ENCODE results near the gene SYT5.
A peak's percentile ranks its signal among the peaks of the same experiment; 100 is the strongest.
"Not testable (repeated sequence)": the region's sequence is repeated elsewhere in the genome, so short reads cannot be mapped to it uniquely, and the experiment has no call there.

Gene SYT5

GRCh38 chr19:55202199-55202598, 22.1 kb upstream of the SYT5 start:
- not testable (repeated sequence) for H3K4me3 ChIP-seq (ENCODE audit: low read depth, low read length); DNase-seq (ENCODE audit: low read depth)
- TF ChIP-seq CTCF (conservative IDR thresholded peaks at IDR 0.05; ENCODE audit: low read depth, low read length) = peak; percentile 48

- no peak for TF ChIP-seq CTCF (conservative IDR thresholded peaks at IDR 0.05; ENCODE audit: low read depth, low read length)
- DNase-seq (ENCODE audit: low read depth) = no peak
- no peak overlapping the region for H3K4me3 ChIP-seq (ENCODE audit: low read depth, low read length)
Observed at GRCh38 chr19:55199620-55200204, 19.6 kb upstream of the SYT5 start.

- DNase-seq (ENCODE audit: low read depth) = no peak
- TF ChIP-seq CTCF (conservative IDR thresholded peaks at IDR 0.05; ENCODE audit: low read depth, low read length) = no peak
- H3K4me3 ChIP-seq (ENCODE audit: low read depth, low read length) = no peak overlapping the region
Observed at GRCh38 chr19:55198651-55199050, 18.6 kb upstream of the SYT5 start.

- TF ChIP-seq CTCF (conservative IDR thresholded peaks at IDR 0.05; ENCODE audit: low read depth, low read length) = no peak
- no peak overlapping the region for H3K4me3 ChIP-seq (ENCODE audit: low read depth, low read length)
- peak; percentile 46 for DNase-seq (ENCODE audit: low read depth)
Observed at GRCh38 chr19:55197528-55197927, 17.4 kb upstream of the SYT5 start.

- H3K4me3 ChIP-seq (ENCODE audit: low read depth, low read length) = no peak overlapping the region
- DNase-seq (ENCODE audit: low read depth) = no peak
- no peak for TF ChIP-seq CTCF (conservative IDR thresholded peaks at IDR 0.05; ENCODE audit: low read depth, low read length)
Observed at GRCh38 chr19:55196803-55197202, 16.7 kb upstream of the SYT5 start.

GRCh38 chr19:55193481-55193880, 13.4 kb upstream of the SYT5 start:
- TF ChIP-seq CTCF (conservative IDR thresholded peaks at IDR 0.05; ENCODE audit: low read depth, low read length) = no peak
- DNase-seq (ENCODE audit: low read depth) = no peak
- no peak overlapping the region for H3K4me3 ChIP-seq (ENCODE audit: low read depth, low read length)

- no peak for TF ChIP-seq CTCF (conservative IDR thresholded peaks at IDR 0.05; ENCODE audit: low read depth, low read length)
- DNase-seq (ENCODE audit: low read depth) = peak; percentile 96
Observed at GRCh38 chr19:55189403-55189835, 9.3 kb upstream of the SYT5 start.

More at GRCh38 chr19:55189403-55189835, 9.3 kb upstream of the SYT5 start:
- H3K4me3 ChIP-seq (ENCODE audit: low read depth, low read length) = peak overlapping the region; percentile 11
